Measurements from ENCODE around the gene CRYL1. TPM values are rescaled to one million over a fixed set of nuclear protein-coding genes. Genes with fewer than 3 reads are reported as not detected.
A peak's percentile ranks its signal among the peaks of the same experiment; 100 is the strongest.

The CRYL1 gene
- total RNA-seq, 1 donor from 2014 or later = 9.4 TPM

GRCh38 chr13:20534038-20534608 is 8.5 kb upstream of the CRYL1 start:
- DNase-seq (ENCODE audit: low read depth) = no peak

- no peak for DNase-seq (ENCODE audit: low read depth)
Observed at GRCh38 chr13:20528452-20528851, 2.8 kb upstream of the CRYL1 start.

GRCh38 chr13:20526664-20527063 is 1.0 kb upstream of the CRYL1 start:
- no peak for DNase-seq (ENCODE audit: low read depth)

GRCh38 chr13:20525144-20525600 is 485 bp downstream of the CRYL1 start:
- peak; percentile 44 for DNase-seq (ENCODE audit: low read depth)

- DNase-seq (ENCODE audit: low read depth) = no peak
Observed at GRCh38 chr13:20521364-20522115, 4.1 kb downstream of the CRYL1 start.

- DNase-seq (ENCODE audit: low read depth) = no peak
Observed at GRCh38 chr13:20519875-20520274, 5.8 kb downstream of the CRYL1 start.

- DNase-seq (ENCODE audit: low read depth) = no peak
Observed at GRCh38 chr13:20518660-20519100, 7.0 kb downstream of the CRYL1 start.

GRCh38 chr13:20514866-20515265 is 10.8 kb downstream of the CRYL1 start:
- DNase-seq (ENCODE audit: low read depth) = peak; percentile 31

- no peak for DNase-seq (ENCODE audit: low read depth)
Observed at GRCh38 chr13:20513466-20513995, 12.1 kb downstream of the CRYL1 start.

GRCh38 chr13:20512042-20512683 is 13.5 kb downstream of the CRYL1 start:
- DNase-seq (ENCODE audit: low read depth) = no peak

- no peak for DNase-seq (ENCODE audit: low read depth)
Observed at GRCh38 chr13:20506696-20507095, 19.0 kb downstream of the CRYL1 start.

- DNase-seq (ENCODE audit: low read depth) = no peak
Observed at GRCh38 chr13:20505405-20506366, 20.0 kb downstream of the CRYL1 start.

GRCh38 chr13:20503088-20504083 is 22.3 kb downstream of the CRYL1 start:
- DNase-seq (ENCODE audit: low read depth) = no peak

GRCh38 chr13:20501592-20501991 is 24.1 kb downstream of the CRYL1 start:
- DNase-seq (ENCODE audit: low read depth) = no peak

- DNase-seq (ENCODE audit: low read depth) = no peak
Observed at GRCh38 chr13:20501120-20501519, 24.5 kb downstream of the CRYL1 start.

- no peak for DNase-seq (ENCODE audit: low read depth)
Observed at GRCh38 chr13:20499986-20500385, 25.7 kb downstream of the CRYL1 start.

GRCh38 chr13:20498659-20499058 is 27.0 kb downstream of the CRYL1 start:
- no peak for DNase-seq (ENCODE audit: low read depth)

- DNase-seq (ENCODE audit: low read depth) = no peak
Observed at GRCh38 chr13:20498129-20498528, 27.5 kb downstream of the CRYL1 start.

GRCh38 chr13:20497006-20497775 is 28.5 kb downstream of the CRYL1 start:
- DNase-seq (ENCODE audit: low read depth) = no peak

Data from myocyte (in vitro differentiated cells).